Transverse colon (tissue), 3 donors: Measurements from ENCODE around the gene RD3L.
"Not testable (repeated sequence)": the region's sequence is repeated elsewhere in the genome, so short reads cannot be mapped to it uniquely, and the experiment has no call there.

Experiments used
- POLR2A ChIP-seq: fragments of 450-650 bp; IDR thresholded peaks from one replicate; pipeline ENCODE4 v1.6.1; 2016; ENCODE audit warnings: antibody characterized with exemption, mild to moderate bottlenecking, moderate library complexity
- POLR2AphosphoS5 ChIP-seq, 3 donors: sonication (generic); formaldehyde crosslinking; IDR thresholded peaks; one replicate each; pipeline ENCODE4 v1.6.1; 2016; ENCODE audit warnings: antibody characterized with exemption in 3 of 3

DNA sequence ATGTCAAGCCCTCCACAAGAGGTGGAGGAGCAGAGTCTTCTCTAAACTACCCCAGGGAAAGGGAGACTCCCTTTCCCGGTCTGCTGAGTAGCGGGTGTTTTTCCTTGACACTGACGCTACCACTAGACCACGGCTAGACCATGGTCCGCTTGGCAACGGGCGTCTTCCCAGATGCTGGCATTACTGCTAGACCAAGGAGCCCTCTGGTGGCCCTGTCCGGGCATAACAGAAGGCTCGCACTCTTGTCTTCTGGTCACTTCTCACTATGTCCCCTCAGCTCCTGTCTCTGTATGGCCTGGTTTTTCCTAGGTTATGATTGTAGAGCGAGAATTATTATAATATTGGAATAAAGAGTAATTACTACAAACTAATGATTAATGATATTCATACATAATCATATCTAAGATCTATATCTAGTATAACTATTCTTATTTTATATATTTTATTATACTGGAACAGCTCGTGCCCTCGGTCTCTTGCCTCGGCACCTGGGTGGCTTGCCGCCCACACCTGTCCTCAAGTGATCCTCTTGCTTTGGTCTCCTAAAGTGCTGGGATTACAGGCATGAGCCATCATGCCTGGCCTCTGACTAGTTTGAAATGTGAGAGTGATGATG, 38.4 kb upstream of the RD3L start:
- not testable (repeated sequence) for TF ChIP-seq POLR2A; POLR2AphosphoS5 (IDR thresholded peaks at IDR 0.05)
